Prostate gland (tissue), 2 donors: ENCODE measurements around the gene PRKX. TPM values are rescaled to one million over a fixed set of nuclear protein-coding genes. Genes with fewer than 3 reads are reported as not detected.
"Not testable (repeated sequence)": the region's sequence is repeated elsewhere in the genome, so short reads cannot be mapped to it uniquely, and the experiment has no call there.

ENCODE experiments used
- DNase-seq: peaks from one replicate; pipeline ENCODE4 v3.0.0-alpha.2; 2019; ENCODE audit warnings: low spot score
- H3K27ac ChIP-seq, 2 donors: fragments of 200-600 bp; sonication (generic); 2 replicates each; pipeline ENCODE4 v1.5.1; 2017 to 2019
- H3K27me3 ChIP-seq: fragments of 200-600 bp; sonication (generic); replicated peaks from 2 replicates; pipeline ENCODE4 v1.5.1; 2019; ENCODE audit not compliant: insufficient read depth
- H3K36me3 ChIP-seq, 2 donors: fragments of 200-600 bp; sonication (generic); 1 replicate in 1 of 2; 2 replicates in 1 of 2; pipeline versions ENCODE4 v1.5.1 to v1.8.1; 2017 to 2019
- H3K4me1 ChIP-seq: fragments of 200-600 bp; sonication (generic); replicated peaks from 2 replicates; pipeline ENCODE4 v1.5.1; 2019
- H3K4me3 ChIP-seq, 2 donors: fragments of 200-600 bp; sonication (generic); 2 replicates each; pipeline ENCODE4 v1.5.1; 2017 to 2019
- H3K9me3 ChIP-seq: fragments of 200-600 bp; sonication (generic); 2 replicates; pipeline ENCODE4 v1.5.1; 2017
- CTCF ChIP-seq, 4 experiments: fragments of 200-600 bp in 2 of 4; fragments of 450-650 bp in 2 of 4; sonication (generic) in 2 of 4; IDR thresholded peaks; 1 replicate in 3 of 4; 2 replicates in 1 of 4; pipeline ENCODE4 v1.5.1; 2016 to 2019; ENCODE audit warnings: antibody characterized with exemption in 4 of 4, mild to moderate bottlenecking in 2 of 4, moderate library complexity in 2 of 4
- POLR2A ChIP-seq: fragments of 450-650 bp; IDR thresholded peaks from one replicate; pipeline ENCODE4 v1.6.1; 2016; ENCODE audit warnings: antibody characterized with exemption, mild to moderate bottlenecking
- POLR2AphosphoS5 ChIP-seq: sonication (generic); formaldehyde crosslinking; IDR thresholded peaks from one replicate; pipeline ENCODE4 v1.6.1; 2017; ENCODE audit warnings: antibody characterized with exemption
- WGBS: methylation state at CpG from one replicate; pipeline ENCODE4 v1.1.5; 2018; 5-methylcytosine and 5-hydroxymethylcytosine counted together
- intact Hi-C: fragments of 100-400 bp; cut with DNase I; formaldehyde crosslinking; loops from one replicate; pipeline ENCODE4 v1.14.2; 2022
- total RNA-seq, 2 donors: library from RNA; depleted of rRNA; stranded (reverse); fragments of >200 nt; gene quantifications; one replicate each; pipeline ENCODE4 v1.1.0, GENCODE V29; 2016

The PRKX gene
- total RNA-seq, 2 donors from 2014 or later = 17.7 to 30.5 TPM

GRCh38 chrX:3666975-3667374 is 46.5 kb downstream of the PRKX start:
- H3K4me3 ChIP-seq = no peak overlapping the region
- no peaks in the 10 kb centered on the region for H3K9me3 ChIP-seq
- DNase-seq = no peak
- H3K4me1 ChIP-seq = no peaks in the 10 kb centered on the region
- no peaks in the 10 kb centered on the region for H3K36me3 ChIP-seq
- intact Hi-C loops = no loop called here
- H3K27me3 ChIP-seq = no peaks in the 10 kb centered on the region
- no peak overlapping the region for H3K27ac ChIP-seq
- WGBS = 81% methylated on average over 9 of the region's 9 CpGs
- TF ChIP-seq CTCF (IDR thresholded peaks at IDR 0.05) (no peak), POLR2A (no peak), POLR2AphosphoS5 (no peak)

DNA sequence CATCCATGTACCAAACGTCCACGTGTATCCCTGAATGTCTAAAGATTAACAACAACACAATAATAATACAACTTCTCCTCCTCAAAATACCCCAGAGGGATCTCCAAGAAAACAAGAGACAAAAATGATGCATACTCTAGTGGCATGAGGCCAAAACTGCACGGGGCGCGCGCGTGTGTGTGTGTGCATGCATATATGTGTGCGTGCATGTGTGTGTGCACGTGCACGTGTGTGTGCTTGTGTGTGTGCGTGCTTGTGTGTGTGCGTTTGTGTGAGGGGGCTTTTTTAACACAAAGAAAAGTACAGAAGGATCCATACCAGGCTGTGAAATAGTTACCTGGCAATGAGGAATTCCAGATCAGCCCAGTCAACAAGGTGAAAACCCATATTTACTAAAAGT is 48.5 kb downstream of the PRKX start:
- H3K4me1 ChIP-seq = no peaks in the 10 kb centered on the region
- 91% methylated on average over 12 of the region's 12 CpGs for WGBS
- DNase-seq = no peak
- TF ChIP-seq POLR2AphosphoS5 (no peak), CTCF (IDR thresholded peaks at IDR 0.05) (no peak), POLR2A (no peak)
- H3K36me3 ChIP-seq = no peaks in the 10 kb centered on the region
- no peaks in the 10 kb centered on the region for H3K27me3 ChIP-seq
- no peaks in the 10 kb centered on the region for H3K9me3 ChIP-seq
- intact Hi-C loops = no loop called here
- H3K27ac ChIP-seq = no peak overlapping the region
- H3K4me3 ChIP-seq = no peak overlapping the region

DNA sequence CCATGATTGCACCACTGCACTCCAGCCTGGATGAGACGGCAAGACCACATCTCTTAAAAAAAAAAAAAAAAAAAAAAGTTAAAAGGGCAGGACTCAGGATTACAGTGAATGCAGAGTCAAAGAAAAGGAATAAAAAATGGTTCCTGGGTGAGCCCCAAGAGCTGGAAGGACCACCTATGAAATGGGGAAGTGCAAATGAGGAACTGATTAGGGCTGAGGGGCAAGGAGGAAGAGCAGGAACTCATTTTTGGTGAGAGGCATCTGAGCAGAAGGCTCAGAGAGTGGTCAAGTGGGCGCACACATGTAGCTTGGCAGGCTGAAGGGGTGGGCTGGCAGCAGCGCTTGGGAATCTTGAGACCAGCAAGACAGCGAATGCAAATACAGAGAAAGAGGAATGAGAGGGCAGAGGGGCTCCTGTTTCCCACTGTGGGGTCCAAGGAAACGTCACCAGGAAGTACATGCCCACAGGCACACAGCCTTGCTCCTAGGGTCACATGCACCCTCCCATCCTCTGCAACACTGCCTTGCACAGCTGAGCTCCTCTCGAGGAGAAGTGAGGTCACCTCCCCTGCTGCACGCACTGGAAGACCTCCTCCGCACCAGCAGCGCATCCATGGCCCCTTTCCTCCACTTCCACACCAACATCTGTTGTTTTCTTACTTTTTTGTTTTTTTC is 49.7 kb downstream of the PRKX start:
- H3K9me3 ChIP-seq, DNase-seq, H3K4me3 ChIP-seq, H3K27me3 ChIP-seq, H3K27ac ChIP-seq, H3K4me1 ChIP-seq, intact Hi-C loops, H3K36me3 ChIP-seq: not testable (repeated sequence)
- 81% methylated on average over 8 of the region's 9 CpGs for WGBS

- no peaks in the 10 kb centered on the region for H3K27me3 ChIP-seq
- H3K36me3 ChIP-seq = no peaks in the 10 kb centered on the region
- WGBS = 63% methylated on average over 10 of the region's 10 CpGs
- no peak overlapping the region for H3K4me3 ChIP-seq
- H3K4me1 ChIP-seq = no peaks in the 10 kb centered on the region
- no peaks in the 10 kb centered on the region for H3K9me3 ChIP-seq
- DNase-seq = no peak
- no peak overlapping the region for H3K27ac ChIP-seq
- TF ChIP-seq CTCF (IDR thresholded peaks at IDR 0.05) = no peak
- TF ChIP-seq POLR2AphosphoS5 = no peak
- TF ChIP-seq POLR2A = no peak
- intact Hi-C loops = no loop called here
Observed at GRCh38 chrX:3659761-3660160, 53.7 kb downstream of the PRKX start.

DNA sequence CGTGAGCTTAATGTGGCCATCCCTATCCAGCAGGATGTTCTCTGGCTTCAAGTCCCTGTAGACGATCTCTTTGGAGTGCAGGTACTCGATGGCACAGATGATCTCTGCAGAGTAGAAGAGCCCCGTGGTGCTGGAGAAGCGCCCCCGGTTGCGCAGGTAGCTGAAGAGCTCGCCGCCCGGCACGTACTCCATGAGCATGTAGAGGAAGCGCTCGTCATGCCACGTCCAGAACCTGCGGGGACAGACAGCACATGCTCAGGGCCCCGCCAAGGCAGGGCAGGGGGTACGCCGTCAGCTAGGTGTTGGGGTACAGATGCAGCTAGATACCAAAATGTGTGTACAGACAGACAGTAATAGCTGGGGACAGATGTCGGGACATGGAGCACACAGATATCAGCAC is 58.3 kb downstream of the PRKX start:
- 96% methylated on average over 16 of the region's 19 CpGs for WGBS
- no peak for DNase-seq
- Histone ChIP-seq H3K9me3 (no peaks in the 10 kb centered on the region), H3K27me3 (no peaks in the 10 kb centered on the region), H3K4me3 (no peak overlapping the region), H3K4me1 (no peaks in the 10 kb centered on the region), H3K27ac (no peak overlapping the region), H3K36me3 (no peaks in the 10 kb centered on the region)
- no peak for TF ChIP-seq CTCF (IDR thresholded peaks at IDR 0.05)
- intact Hi-C loops = no loop called here
